H1 (cell line): Measurements from ENCODE around the gene CYYR1. TPM values are rescaled to one million over a fixed set of nuclear protein-coding genes. Genes with fewer than 3 reads are reported as not detected.

ENCODE experiments used
- GTF2F1 ChIP-seq: IDR thresholded peaks from 2 replicates; pipeline ENCODE4 v1.6.1; 2012; ENCODE audit warnings: low read depth, low read length, improper control_type of control experiment, borderline replicate concordance
- polyA plus RNA-seq, 7 experiments: library from polyadenylated mRNA; depleted of rRNA in 3 of 7; stranded (reverse) in 5 of 7; unstranded in 2 of 7; fragments of >200 nt in 5 of 7; fragments of 200-250 nt in 2 of 7; gene quantifications; 1 replicate in 5 of 7; 2 replicates in 1 of 7; 4 replicates in 1 of 7; pipeline versions ENCODE4 v1.2.1 to v1.2.3, GENCODE V29; 2011 to 2013; ENCODE audit warnings: missing spikeins in 2 of 7, mixed read lengths in 2 of 7
- total RNA-seq: library from RNA; stranded (reverse); fragmentation: NEBNext Ultra II Directional; extraction: Animal tissue kit (Norgen Biotek cat#: 25700); gene quantifications from 2 replicates; pipeline ENCODE4 v1.2.1, GENCODE V29; 2021
- TF ChIP-seq, protein P1 (sequence below), 3 experiments: IDR thresholded peaks; 1 replicate in 2 of 3; 2 replicates in 1 of 3; pipeline versions ENCODE4 v1.5.1 to v1.6.1; 2011; ENCODE audit warnings: low read length in 3 of 3, mild to moderate bottlenecking in 3 of 3, inconsistent platforms in 2 of 3, low read depth in 1 of 3, moderate library complexity in 1 of 3; ENCODE audit not compliant: insufficient read depth in 1 of 3; ENCODE audit errors: control extremely low read depth in 1 of 3
- TF ChIP-seq, protein P2 (sequence below): IDR thresholded peaks from 2 replicates; pipeline ENCODE4 v1.6.1; 2011; ENCODE audit warnings: low read depth, mild to moderate bottlenecking, low read length; ENCODE audit not compliant: insufficient read depth

The CYYR1 gene
- total and polyA plus RNA-seq, 2 of the 8 experiments (the other 6 are each of a cell fraction or from before 2014, with no cell fraction given), result 12.2 to 37.9 TPM

DNA sequence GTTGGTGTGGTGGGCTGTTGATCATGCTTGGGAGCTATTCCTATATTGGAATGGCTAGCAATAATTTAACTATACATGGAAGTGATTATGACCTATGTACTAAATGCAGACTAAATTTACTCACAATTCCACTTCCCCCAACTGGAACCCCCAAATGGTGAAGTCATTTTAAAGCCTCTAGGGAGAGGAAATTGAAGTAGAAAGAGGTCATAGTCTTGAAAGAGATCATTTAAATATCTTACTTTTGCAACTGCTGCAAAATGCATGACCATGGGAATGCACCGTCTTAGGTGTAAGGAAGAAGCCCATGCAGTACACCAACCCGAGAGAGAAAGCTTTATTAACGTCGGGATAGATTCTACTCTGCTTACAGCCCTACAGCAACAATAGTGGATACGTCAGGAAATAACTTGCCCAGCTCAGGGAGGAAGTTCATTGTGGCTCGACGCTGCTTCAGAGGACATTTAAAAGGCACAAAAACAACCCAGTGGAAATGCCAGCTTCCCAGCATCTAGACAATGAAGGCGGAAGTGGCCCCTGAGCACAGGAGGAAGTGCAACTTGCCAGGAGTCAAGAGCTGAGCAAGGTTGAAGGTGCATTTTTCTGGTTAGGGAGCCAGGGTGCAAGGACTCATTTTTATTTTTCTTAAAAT lies 26.5 kb downstream of the CYYR1 start (continued):
- TF ChIP-seq, protein P1, sequence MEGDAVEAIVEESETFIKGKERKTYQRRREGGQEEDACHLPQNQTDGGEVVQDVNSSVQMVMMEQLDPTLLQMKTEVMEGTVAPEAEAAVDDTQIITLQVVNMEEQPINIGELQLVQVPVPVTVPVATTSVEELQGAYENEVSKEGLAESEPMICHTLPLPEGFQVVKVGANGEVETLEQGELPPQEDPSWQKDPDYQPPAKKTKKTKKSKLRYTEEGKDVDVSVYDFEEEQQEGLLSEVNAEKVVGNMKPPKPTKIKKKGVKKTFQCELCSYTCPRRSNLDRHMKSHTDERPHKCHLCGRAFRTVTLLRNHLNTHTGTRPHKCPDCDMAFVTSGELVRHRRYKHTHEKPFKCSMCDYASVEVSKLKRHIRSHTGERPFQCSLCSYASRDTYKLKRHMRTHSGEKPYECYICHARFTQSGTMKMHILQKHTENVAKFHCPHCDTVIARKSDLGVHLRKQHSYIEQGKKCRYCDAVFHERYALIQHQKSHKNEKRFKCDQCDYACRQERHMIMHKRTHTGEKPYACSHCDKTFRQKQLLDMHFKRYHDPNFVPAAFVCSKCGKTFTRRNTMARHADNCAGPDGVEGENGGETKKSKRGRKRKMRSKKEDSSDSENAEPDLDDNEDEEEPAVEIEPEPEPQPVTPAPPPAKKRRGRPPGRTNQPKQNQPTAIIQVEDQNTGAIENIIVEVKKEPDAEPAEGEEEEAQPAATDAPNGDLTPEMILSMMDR (IDR thresholded peaks at IDR 0.05; ENCODE audit: control extremely low read depth in 1 of 3, insufficient read depth in 1 of 3, low read depth in 1 of 3, low read length in 3 of 3), result no peak
- TF ChIP-seq, protein P2, sequence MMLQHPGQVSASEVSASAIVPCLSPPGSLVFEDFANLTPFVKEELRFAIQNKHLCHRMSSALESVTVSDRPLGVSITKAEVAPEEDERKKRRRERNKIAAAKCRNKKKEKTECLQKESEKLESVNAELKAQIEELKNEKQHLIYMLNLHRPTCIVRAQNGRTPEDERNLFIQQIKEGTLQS, result no peak
- TF ChIP-seq GTF2F1, result no peak
